K562 (cell line): Measurements from ENCODE around the gene GLIS1.

ENCODE experiments used
- CBX8 ChIP-seq: fragments of 200-600 bp; sonication (generic); IDR thresholded peaks from 2 replicates; pipeline ENCODE4 v1.6.1; 2012; ENCODE audit warnings: borderline replicate concordance, mixed run types, low read depth, mild to moderate bottlenecking, moderate library complexity, mixed read lengths, low read length, control low read depth, inconsistent platforms; ENCODE audit not compliant: poor library complexity, severe bottlenecking; ENCODE audit errors: extremely low read depth
- KLF10 ChIP-seq: fragments of 250-450 bp; sonication (Bioruptor Pico); IDR thresholded peaks from 2 replicates; pipeline ENCODE4 v1.6.1; 2021; ENCODE audit warnings: matching md5 sums
- KLF16 ChIP-seq: IDR thresholded peaks from 2 replicates; pipeline ENCODE4 v1.6.1; 2016; ENCODE audit warnings: antibody characterized with exemption
- MECOM ChIP-seq: fragments of 250-450 bp; sonication (Bioruptor Pico); IDR thresholded peaks from 2 replicates; pipeline ENCODE4 v1.8.0; 2022; ENCODE audit warnings: inconsistent platforms
- OTX1 ChIP-seq: fragments of 450-650 bp; formaldehyde crosslinking; IDR thresholded peaks from 2 replicates; pipeline ENCODE4 v1.4.0; 2022; ENCODE audit warnings: mild to moderate bottlenecking
- YBX1 ChIP-seq: fragments of 450-650 bp; IDR thresholded peaks from 2 replicates; pipeline ENCODE4 v1.7.1; 2016; ENCODE audit warnings: mild to moderate bottlenecking
- ZBTB11 ChIP-seq, 3 experiments: fragments of 200-800 bp in 1 of 3; fragments of 250-450 bp in 1 of 3; fragments of 450-650 bp in 1 of 3; sonication (Bioruptor Pico) in 1 of 3; sonication (Bioruptor generic) in 1 of 3; formaldehyde crosslinking in 1 of 3; IDR thresholded peaks; 2 replicates each; pipeline versions ENCODE4 v1.6.1 to v1.8.0; 2016 to 2022; ENCODE audit warnings: mild to moderate bottlenecking in 2 of 3, missing genetic modification characterization in 2 of 3, missing compliant biosample characterization in 1 of 3, moderate library complexity in 1 of 3
- ZC3H11A ChIP-seq: IDR thresholded peaks from 2 replicates; pipeline ENCODE4 v1.6.1; 2012; ENCODE audit warnings: low read depth, low read length, improper control_type of control experiment
- ZNF436 ChIP-seq: fragments of 250-450, 450-650 bp; sonication (Bioruptor Pico); formaldehyde crosslinking; IDR thresholded peaks from 2 replicates; pipeline ENCODE4 v1.7.0; 2020; ENCODE audit warnings: mild to moderate bottlenecking
- TF ChIP-seq, protein P1 (sequence below): sonication (generic); formaldehyde crosslinking; IDR thresholded peaks from 2 replicates; pipeline ENCODE4 v1.8.1; 2022; ENCODE audit warnings: missing genetic modification reagents
- TF ChIP-seq, protein P2 (sequence below): sonication (generic); formaldehyde crosslinking; IDR thresholded peaks from 2 replicates; pipeline ENCODE4 v1.9.0; 2022; ENCODE audit warnings: mild to moderate bottlenecking, missing genetic modification reagents
- TF ChIP-seq, protein P3 (sequence below), 3 experiments: IDR thresholded peaks in 2 of 3; conservative IDR thresholded peaks in 1 of 3; 2 replicates each; pipeline ENCODE4 v1.5.1; 2011 to 2012; ENCODE audit warnings: low read length in 3 of 3, mild to moderate bottlenecking in 3 of 3, control low read depth in 2 of 3, improper control_type of control experiment in 1 of 3, inconsistent platforms in 1 of 3, low read depth in 1 of 3, mixed read lengths in 1 of 3, moderate library complexity in 1 of 3; ENCODE audit not compliant: insufficient read depth in 2 of 3

GRCh38 chr1:53677486-53677885, 61.5 kb downstream of the GLIS1 start:
- TF ChIP-seq CBX8 (no peak), ZNF436 (no peak), KLF10 (CRISPR knock-in tag) (no peak), KLF16 (no peak), MECOM (CRISPR knock-in tag) (no peak), ZC3H11A (no peak), ZBTB11 (CRISPR knock-in tag; IDR thresholded peaks at IDR 0.05) (no peak), OTX1 (no peak), YBX1 (no peak)
- TF ChIP-seq, protein P1, sequence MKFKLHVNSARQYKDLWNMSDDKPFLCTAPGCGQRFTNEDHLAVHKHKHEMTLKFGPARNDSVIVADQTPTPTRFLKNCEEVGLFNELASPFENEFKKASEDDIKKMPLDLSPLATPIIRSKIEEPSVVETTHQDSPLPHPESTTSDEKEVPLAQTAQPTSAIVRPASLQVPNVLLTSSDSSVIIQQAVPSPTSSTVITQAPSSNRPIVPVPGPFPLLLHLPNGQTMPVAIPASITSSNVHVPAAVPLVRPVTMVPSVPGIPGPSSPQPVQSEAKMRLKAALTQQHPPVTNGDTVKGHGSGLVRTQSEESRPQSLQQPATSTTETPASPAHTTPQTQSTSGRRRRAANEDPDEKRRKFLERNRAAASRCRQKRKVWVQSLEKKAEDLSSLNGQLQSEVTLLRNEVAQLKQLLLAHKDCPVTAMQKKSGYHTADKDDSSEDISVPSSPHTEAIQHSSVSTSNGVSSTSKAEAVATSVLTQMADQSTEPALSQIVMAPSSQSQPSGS (CRISPR knock-in tag), result no peak
- TF ChIP-seq, protein P2, sequence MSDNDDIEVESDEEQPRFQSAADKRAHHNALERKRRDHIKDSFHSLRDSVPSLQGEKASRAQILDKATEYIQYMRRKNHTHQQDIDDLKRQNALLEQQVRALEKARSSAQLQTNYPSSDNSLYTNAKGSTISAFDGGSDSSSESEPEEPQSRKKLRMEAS (CRISPR knock-in tag), result no peak
- TF ChIP-seq, protein P3, sequence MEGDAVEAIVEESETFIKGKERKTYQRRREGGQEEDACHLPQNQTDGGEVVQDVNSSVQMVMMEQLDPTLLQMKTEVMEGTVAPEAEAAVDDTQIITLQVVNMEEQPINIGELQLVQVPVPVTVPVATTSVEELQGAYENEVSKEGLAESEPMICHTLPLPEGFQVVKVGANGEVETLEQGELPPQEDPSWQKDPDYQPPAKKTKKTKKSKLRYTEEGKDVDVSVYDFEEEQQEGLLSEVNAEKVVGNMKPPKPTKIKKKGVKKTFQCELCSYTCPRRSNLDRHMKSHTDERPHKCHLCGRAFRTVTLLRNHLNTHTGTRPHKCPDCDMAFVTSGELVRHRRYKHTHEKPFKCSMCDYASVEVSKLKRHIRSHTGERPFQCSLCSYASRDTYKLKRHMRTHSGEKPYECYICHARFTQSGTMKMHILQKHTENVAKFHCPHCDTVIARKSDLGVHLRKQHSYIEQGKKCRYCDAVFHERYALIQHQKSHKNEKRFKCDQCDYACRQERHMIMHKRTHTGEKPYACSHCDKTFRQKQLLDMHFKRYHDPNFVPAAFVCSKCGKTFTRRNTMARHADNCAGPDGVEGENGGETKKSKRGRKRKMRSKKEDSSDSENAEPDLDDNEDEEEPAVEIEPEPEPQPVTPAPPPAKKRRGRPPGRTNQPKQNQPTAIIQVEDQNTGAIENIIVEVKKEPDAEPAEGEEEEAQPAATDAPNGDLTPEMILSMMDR (IDR thresholded peaks at IDR 0.05 in 2 of 3, conservative IDR thresholded peaks at IDR 0.05 in 1 of 3; ENCODE audit: insufficient read depth in 2 of 3, low read depth in 1 of 3, low read length in 3 of 3), result no peak
